ENCODE data around the gene SMARCD3. TPM values are rescaled to one million over a fixed set of nuclear protein-coding genes. Genes with fewer than 3 reads are reported as not detected.

SMARCD3 gene
- total RNA-seq, 1 experiment from 2014 or later = 30.3 TPM

DNA sequence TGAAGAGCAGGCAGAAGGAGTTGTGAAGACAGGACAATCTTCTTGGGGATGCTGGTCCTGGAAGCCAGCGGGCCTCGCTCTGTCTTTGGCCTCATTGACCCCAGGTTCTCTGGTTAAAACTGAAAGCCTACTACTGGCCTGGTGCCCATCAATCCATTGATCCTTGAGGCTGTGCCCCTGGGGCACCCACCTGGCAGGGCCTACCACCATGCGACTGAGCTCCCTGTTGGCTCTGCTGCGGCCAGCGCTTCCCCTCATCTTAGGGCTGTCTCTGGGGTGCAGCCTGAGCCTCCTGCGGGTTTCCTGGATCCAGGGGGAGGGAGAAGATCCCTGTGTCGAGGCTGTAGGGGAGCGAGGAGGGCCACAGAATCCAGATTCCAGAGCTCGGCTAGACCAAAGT, 14.7 kb downstream of the SMARCD3 start:
- Histone ChIP-seq H2AFZ (ENCODE audit: low read depth, low read length, poor library complexity, severe bottlenecking) (no peak overlapping the region), H3K4me2 (ENCODE audit: low read length) (peak overlapping the region; percentile 87), H4K20me1 (ENCODE audit: insufficient read depth) (no peaks in the 10 kb centered on the region), H3K9me2 (ENCODE audit: insufficient read depth) (no peaks in the 10 kb centered on the region), H3K27ac (ENCODE audit: low read depth, low read length) (peak overlapping the region; percentile 72), H3K36me3 (ENCODE audit: control insufficient read depth in 1 of 2, insufficient read depth in 2 of 2, low read length in 2 of 2) (peaks cover 9 to 17% of the 10 kb centered on the region in 2 experiments), H3K79me2 (ENCODE audit: insufficient read depth, low read length) (peaks cover 33% of the 10 kb centered on the region), H3K9me3 (ENCODE audit: control insufficient read depth in 1 of 2, insufficient read depth in 1 of 2, low read depth in 1 of 2, low read length in 2 of 2) (no peaks in the 10 kb centered on the region), H3K4me3 (replicated peaks in 1 of 2; ENCODE audit: low read depth in 1 of 2, low read length in 2 of 2) (peak overlapping the region; percentile 59 to 93), H3K4me1 (ENCODE audit: control insufficient read depth in 1 of 2, insufficient read depth in 2 of 2, low read length in 2 of 2) (peaks cover 11 to 21% of the 10 kb centered on the region in 2 experiments), H3K9ac (ENCODE audit: low read length) (peak overlapping the region; percentile 80), H3K27me3 (ENCODE audit: insufficient read depth, low read length) (no peaks in the 10 kb centered on the region)
- intact Hi-C loops (cut with micrococcal nuclease) = no loop called here
- RAD21 ChIA-PET (ENCODE audit: low non-redundant PET in 1 of 2, low total read pairs in 2 of 2, uncharacterized antibody in 2 of 2, unreplicated experiment in 2 of 2) = no interaction called here
- DNase-seq (ENCODE audit: low read depth, low spot score) (no peak), ATAC-seq (no peak)
- CTCF ChIA-PET = interaction anchor here (1.3 kb wide), 2 partner anchors 9 to 10 kb away, joined by 4 to 6 read pairs; no protein-coding TSS in a partner anchor
- no TSS peak for BruUV-seq (replicated peaks)
- POLR2A ChIA-PET = no interaction called here
- TF ChIP-seq EZH2 (IDR thresholded peaks at IDR 0.05) (no peak), ZNF274 (IDR thresholded peaks at IDR 0.05; ENCODE audit: low read depth, low read length) (no peak), CBX3 (IDR thresholded peaks at IDR 0.05; ENCODE audit: low read depth) (no peak), JUND (IDR thresholded peaks at IDR 0.05) (no peak), ELF1 (IDR thresholded peaks at IDR 0.05; ENCODE audit: borderline replicate concordance, low read depth) (no peak), SP1 (IDR thresholded peaks at IDR 0.05; ENCODE audit: low read depth) (no peak), CEBPB (IDR thresholded peaks at IDR 0.05; ENCODE audit: low read depth) (no peak), EZH2phosphoT487 (IDR thresholded peaks at IDR 0.05; ENCODE audit: borderline replicate concordance) (no peak), RAD21 (IDR thresholded peaks at IDR 0.05; ENCODE audit: low read depth) (no peak), TCF7L2 (IDR thresholded peaks at IDR 0.05; ENCODE audit: borderline replicate concordance, extremely low read depth, insufficient read depth, insufficient read length) (no peak), POLR2A (IDR thresholded peaks at IDR 0.05; ENCODE audit: borderline replicate concordance, extremely low read depth, insufficient read depth, insufficient read length) (no peak)
- TF ChIP-seq, protein P1, sequence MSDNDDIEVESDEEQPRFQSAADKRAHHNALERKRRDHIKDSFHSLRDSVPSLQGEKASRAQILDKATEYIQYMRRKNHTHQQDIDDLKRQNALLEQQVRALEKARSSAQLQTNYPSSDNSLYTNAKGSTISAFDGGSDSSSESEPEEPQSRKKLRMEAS (IDR thresholded peaks at IDR 0.05) = no peak
